OCI-LY1 (cell line): ENCODE results near the gene RPL26.

ENCODE experiments used
- EZH2 ChIP-seq: fragments of 200-600 bp; sonication (generic), shearing (Covaris generic); IDR thresholded peaks from 2 replicates; pipeline ENCODE4 v1.8.0; 2017; ENCODE audit warnings: borderline replicate concordance, mixed run types, mild to moderate bottlenecking, antibody characterized with exemption, low read length, moderate library complexity, mixed read lengths
- TF ChIP-seq, protein P1 (sequence below): fragments of 200-600 bp; sonication (generic), shearing (Covaris generic); IDR thresholded peaks from 2 replicates; pipeline ENCODE4 v1.5.1; 2017; ENCODE audit warnings: mild to moderate bottlenecking, antibody characterized with exemption, low read length, moderate library complexity, mixed read lengths

DNA sequence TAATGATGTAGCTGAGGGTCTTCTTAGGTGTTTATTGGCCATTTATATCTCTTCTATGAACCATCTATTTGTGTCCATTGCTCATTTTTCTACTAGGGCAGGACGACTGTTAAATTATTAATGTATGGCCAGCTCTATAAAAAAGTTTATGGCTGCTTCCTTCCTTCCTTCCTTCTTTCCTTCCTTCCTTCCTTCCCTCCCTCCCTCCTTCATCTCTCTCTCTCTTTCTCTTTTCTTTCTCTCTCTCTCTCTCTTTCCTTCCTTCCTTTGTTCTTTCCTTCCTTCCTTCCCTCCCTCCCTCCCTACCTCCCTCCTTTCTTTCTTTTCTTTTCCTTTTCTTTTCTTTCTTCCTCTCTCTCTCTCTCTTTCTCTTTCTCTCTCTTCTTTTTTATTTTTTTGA is 35.5 kb upstream of the RPL26 start:
- TF ChIP-seq, protein P1, sequence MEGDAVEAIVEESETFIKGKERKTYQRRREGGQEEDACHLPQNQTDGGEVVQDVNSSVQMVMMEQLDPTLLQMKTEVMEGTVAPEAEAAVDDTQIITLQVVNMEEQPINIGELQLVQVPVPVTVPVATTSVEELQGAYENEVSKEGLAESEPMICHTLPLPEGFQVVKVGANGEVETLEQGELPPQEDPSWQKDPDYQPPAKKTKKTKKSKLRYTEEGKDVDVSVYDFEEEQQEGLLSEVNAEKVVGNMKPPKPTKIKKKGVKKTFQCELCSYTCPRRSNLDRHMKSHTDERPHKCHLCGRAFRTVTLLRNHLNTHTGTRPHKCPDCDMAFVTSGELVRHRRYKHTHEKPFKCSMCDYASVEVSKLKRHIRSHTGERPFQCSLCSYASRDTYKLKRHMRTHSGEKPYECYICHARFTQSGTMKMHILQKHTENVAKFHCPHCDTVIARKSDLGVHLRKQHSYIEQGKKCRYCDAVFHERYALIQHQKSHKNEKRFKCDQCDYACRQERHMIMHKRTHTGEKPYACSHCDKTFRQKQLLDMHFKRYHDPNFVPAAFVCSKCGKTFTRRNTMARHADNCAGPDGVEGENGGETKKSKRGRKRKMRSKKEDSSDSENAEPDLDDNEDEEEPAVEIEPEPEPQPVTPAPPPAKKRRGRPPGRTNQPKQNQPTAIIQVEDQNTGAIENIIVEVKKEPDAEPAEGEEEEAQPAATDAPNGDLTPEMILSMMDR: no peak
- TF ChIP-seq EZH2: no peak
